HCT116 (cell line): ENCODE measurements around the gene ZNF619. TPM values are rescaled to one million over a fixed set of nuclear protein-coding genes. Genes with fewer than 3 reads are reported as not detected.

Source experiments
- ATAC-seq: fragments of 200-7000 bp; cut with Tn5 transposase; 2 replicates; pipeline ENCODE4 v1.9.1; 2020; ENCODE audit warnings: mild to moderate bottlenecking, moderate library complexity
- BruUV-seq: library from RNA; stranded (reverse); fragments of 400-500 nt; replicated peaks from 2 replicates; lab custom pipeline; 2021; lab: Mats Ljungman, UMichigan
- CTCF ChIA-PET: fragments of 300-600 bp; sonication (Branson Sonifier 250); formaldehyde crosslinking; loops from one replicate; lab custom pipeline; 2021; ENCODE audit warnings: antibody characterized with exemption; lab: Charles Lee
- POLR2A ChIA-PET: fragments of 300-600, 350-600 bp; sonication (Branson Sonifier 250); formaldehyde crosslinking; loops from one replicate; lab custom pipeline; 2021; ENCODE audit warnings: antibody characterized with exemption; lab: Charles Lee
- RAD21 ChIA-PET, 2 experiments: fragments of 300-600 bp; sonication (Branson Sonifier 250); formaldehyde crosslinking; loops; one replicate each; lab custom pipeline; 2023; ENCODE audit warnings: low total read pairs in 2 of 2; ENCODE audit not compliant: uncharacterized antibody in 2 of 2, unreplicated experiment in 2 of 2, low non-redundant PET in 1 of 2; lab: Charles Lee
- DNase-seq: peaks from one replicate; pipeline ENCODE4 v3.0.0-alpha.2; 2010; ENCODE audit warnings: low read depth, low spot score
- H2AFZ ChIP-seq: fragments of 200-600 bp; shearing (Covaris generic), sonication (generic); 2 replicates; pipeline ENCODE4 v1.6.1; 2017; ENCODE audit warnings: low read depth, mixed run types, mixed read lengths, antibody characterized with exemption, low read length; ENCODE audit not compliant: poor library complexity, severe bottlenecking
- H3K27ac ChIP-seq: 2 replicates; pipeline ENCODE4 v1.5.1; 2012; ENCODE audit warnings: low read depth, low read length
- H3K27me3 ChIP-seq: fragments of 200-600 bp; sonication (generic); 2 replicates; pipeline ENCODE4 v1.6.1; 2016; ENCODE audit warnings: mixed run types, low read length, mixed read lengths; ENCODE audit not compliant: insufficient read depth
- H3K36me3 ChIP-seq, 2 experiments: fragments of 200-500 bp in 1 of 2; fragments of 200-600 bp in 1 of 2; sonication (Bioruptor generic) in 1 of 2; sonication (generic) in 1 of 2; 2 replicates each; pipeline versions ENCODE4 v1.5.1 to v1.6.1; 2014 to 2016; ENCODE audit warnings: low read length in 2 of 2, inconsistent platforms in 1 of 2, mixed read lengths in 1 of 2, mixed run types in 1 of 2; ENCODE audit not compliant: insufficient read depth in 2 of 2, control insufficient read depth in 1 of 2
- H3K4me1 ChIP-seq, 2 experiments: fragments of 200-600 bp in 1 of 2; sonication (generic) in 1 of 2; 2 replicates each; pipeline versions ENCODE4 v1.5.1 to v1.6.1; 2012 to 2017; ENCODE audit warnings: low read length in 2 of 2, inconsistent platforms in 1 of 2, mild to moderate bottlenecking in 1 of 2, mixed read lengths in 1 of 2, mixed run types in 1 of 2, moderate library complexity in 1 of 2; ENCODE audit not compliant: insufficient read depth in 2 of 2, control insufficient read depth in 1 of 2
- H3K4me2 ChIP-seq: fragments of 200-600 bp; sonication (generic); 2 replicates; pipeline ENCODE4 v1.6.1; 2017; ENCODE audit warnings: mixed run types, low read length, mixed read lengths
- H3K4me3 ChIP-seq, 2 experiments: fragments of 200-600 bp in 1 of 2; sonication (generic) in 1 of 2; replicated peaks in 1 of 2; 2 replicates each; pipeline ENCODE4 v1.5.1; 2011 to 2016; ENCODE audit warnings: low read length in 2 of 2, control low read depth in 1 of 2, low read depth in 1 of 2, mild to moderate bottlenecking in 1 of 2, mixed read lengths in 1 of 2, mixed run types in 1 of 2
- H3K79me2 ChIP-seq: fragments of 200-600 bp; sonication (generic); 2 replicates; pipeline ENCODE4 v1.6.1; 2017; ENCODE audit warnings: mild to moderate bottlenecking, mixed run types, low read length, moderate library complexity, mixed read lengths; ENCODE audit not compliant: insufficient read depth
- H3K9ac ChIP-seq: fragments of 200-600 bp; sonication (generic); 2 replicates; pipeline ENCODE4 v1.6.1; 2016; ENCODE audit warnings: low read length, mixed read lengths
- H3K9me2 ChIP-seq: fragments of 200-600 bp; sonication (generic), shearing (Covaris generic); 2 replicates; pipeline ENCODE4 v1.6.1; 2017; ENCODE audit warnings: mixed run types, mild to moderate bottlenecking, moderate library complexity; ENCODE audit not compliant: insufficient read depth
- H3K9me3 ChIP-seq, 2 experiments: fragments of 200-500 bp in 1 of 2; fragments of 200-600 bp in 1 of 2; sonication (Bioruptor generic) in 1 of 2; sonication (generic) in 1 of 2; 2 replicates each; pipeline ENCODE4 v1.6.1; 2014 to 2017; ENCODE audit warnings: low read length in 2 of 2, mixed read lengths in 2 of 2, inconsistent platforms in 1 of 2, low read depth in 1 of 2, mild to moderate bottlenecking in 1 of 2, mixed run types in 1 of 2, moderate library complexity in 1 of 2; ENCODE audit not compliant: control insufficient read depth in 1 of 2, insufficient read depth in 1 of 2
- H4K20me1 ChIP-seq: fragments of 200-600 bp; sonication (generic), shearing (Covaris generic); 2 replicates; pipeline ENCODE4 v1.6.1; 2017; ENCODE audit warnings: mixed run types, mild to moderate bottlenecking, moderate library complexity; ENCODE audit not compliant: insufficient read depth
- ATF3 ChIP-seq: IDR thresholded peaks from 2 replicates; pipeline ENCODE4 v1.6.1; 2012
- CBX3 ChIP-seq: IDR thresholded peaks from 2 replicates; pipeline ENCODE4 v1.6.1; 2012; ENCODE audit warnings: low read depth
- CEBPB ChIP-seq: IDR thresholded peaks from 2 replicates; pipeline ENCODE4 v1.6.1; 2012; ENCODE audit warnings: low read depth
- EZH2phosphoT487 ChIP-seq: fragments of 200-600 bp; IDR thresholded peaks from 2 replicates; pipeline ENCODE4 v1.6.1; 2018; ENCODE audit warnings: antibody characterized with exemption, borderline replicate concordance
- JUND ChIP-seq: IDR thresholded peaks from 2 replicates; pipeline ENCODE4 v1.6.1; 2012
- POLR2A ChIP-seq: IDR thresholded peaks from 2 replicates; pipeline ENCODE4 v1.7.0; 2011; ENCODE audit warnings: borderline replicate concordance; ENCODE audit not compliant: insufficient read depth, insufficient read length; ENCODE audit errors: extremely low read depth
- POLR2AphosphoS5 ChIP-seq: IDR thresholded peaks from 2 replicates; pipeline ENCODE4 v1.6.1; 2011; ENCODE audit warnings: mild to moderate bottlenecking, low read depth, low read length, moderate library complexity
- RAD21 ChIP-seq: IDR thresholded peaks from 2 replicates; pipeline ENCODE4 v1.6.1; 2012; ENCODE audit warnings: low read depth, mild to moderate bottlenecking
- REST ChIP-seq: IDR thresholded peaks from 2 replicates; pipeline ENCODE4 v1.6.1; 2012; ENCODE audit warnings: low read depth
- SIN3A ChIP-seq: IDR thresholded peaks from 2 replicates; pipeline ENCODE4 v1.6.1; 2012; ENCODE audit warnings: low read depth
- TCF7L2 ChIP-seq: IDR thresholded peaks from 2 replicates; pipeline ENCODE4 v1.7.0; 2011; ENCODE audit warnings: borderline replicate concordance, inconsistent platforms; ENCODE audit not compliant: insufficient read depth, insufficient read length; ENCODE audit errors: extremely low read depth
- ZBTB33 ChIP-seq: IDR thresholded peaks from 2 replicates; pipeline ENCODE4 v1.6.1; 2011; ENCODE audit warnings: mild to moderate bottlenecking, low read length, moderate library complexity; ENCODE audit not compliant: insufficient replicate concordance; ENCODE audit errors: extremely low read depth
- ZNF274 ChIP-seq: fragments of 200-500 bp; sonication (Bioruptor generic); IDR thresholded peaks from 2 replicates; pipeline ENCODE4 v1.6.1; 2014; ENCODE audit warnings: mild to moderate bottlenecking, low read depth, low read length, inconsistent platforms
- intact Hi-C: fragments of 100-400 bp; cut with micrococcal nuclease; formaldehyde crosslinking; loops from 2 replicates; pipeline ENCODE4 v1.10.0; 2022
- total RNA-seq: library from RNA; stranded (reverse); gene quantifications from one replicate; pipeline ENCODE4 v1.2.1, GENCODE V29; 2021; ENCODE audit not compliant: unreplicated experiment

The ZNF619 gene
- total RNA-seq, 1 experiment from 2014 or later = 7.3 TPM

- intact Hi-C loops = no loop called here
- Histone ChIP-seq H3K9ac (no peak overlapping the region), H4K20me1 (no peaks in the 10 kb centered on the region), H3K4me1 (peaks cover 8 to 14% of the 10 kb centered on the region in 2 experiments; a peak in 2 of 4 replicates)
- BruUV-seq = no TSS peak
- no peak for ATAC-seq
- TF ChIP-seq CEBPB = no peak
- TF ChIP-seq EZH2phosphoT487 = no peak
- no peak for TF ChIP-seq TCF7L2
- no peak for TF ChIP-seq POLR2AphosphoS5
- no peak for TF ChIP-seq RAD21
- TF ChIP-seq ZNF274 = no peak
- TF ChIP-seq SIN3A = no peak
- no peak for TF ChIP-seq ZBTB33
- TF ChIP-seq ATF3 = no peak
- no peak for TF ChIP-seq POLR2A
- TF ChIP-seq REST = no peak
- no peak for TF ChIP-seq CBX3
- no peak for TF ChIP-seq JUND
- TF ChIP-seq, all 23 proteins: peak for 0
- ChIA-PET POLR2A (no interaction called here), CTCF (no interaction called here), RAD21 (no interaction called here)
- Histone ChIP-seq H3K27me3 (no peaks in the 10 kb centered on the region), H3K27ac (no peak overlapping the region), H3K4me3 (no peak overlapping the region), H3K79me2 (no peaks in the 10 kb centered on the region), H3K4me2 (no peak overlapping the region), H3K9me2 (no peaks in the 10 kb centered on the region), H2AFZ (no peak overlapping the region), H3K9me3 (no peaks in the 10 kb centered on the region), H3K36me3 (no peaks in the 10 kb centered on the region)
- DNase-seq = no peak
Observed at GRCh38 chr3:40450438-40450837, 26.5 kb upstream of the ZNF619 start.
